Endothelial cell of umbilical vein (primary cell): Measurements from ENCODE around the gene MLC1. TPM values are rescaled to one million over a fixed set of nuclear protein-coding genes. Genes with fewer than 3 reads are reported as not detected.

Experiments
- BruUV-seq: library from RNA; stranded (reverse); fragments of 400-500 nt; replicated peaks from 2 replicates; lab custom pipeline; 2021; lab: Mats Ljungman, UMichigan
- CTCF ChIA-PET: fragments of 300-600, 350-600 bp; sonication (Branson Sonifier 250); formaldehyde crosslinking; loops from one replicate; lab custom pipeline; 2021; ENCODE audit warnings: antibody characterized with exemption, inconsistent platforms; lab: Charles Lee
- POLR2A ChIA-PET: fragments of 300-600, 350-600 bp; sonication (Branson Sonifier 250); formaldehyde crosslinking; loops from one replicate; lab custom pipeline; 2021; ENCODE audit warnings: antibody characterized with exemption, inconsistent platforms; lab: Charles Lee
- DNase-seq: peaks from one replicate; pipeline ENCODE4 v3.0.0-alpha.2; 2011; ENCODE audit warnings: low read depth, low spot score
- FAIRE-seq: peaks from 2 replicates; lab custom pipeline; 2011; peaks lifted over from hg19 to GRCh38; lab: Jason Lieb, UNC
- H2AFZ ChIP-seq: 2 replicates; pipeline ENCODE4 v1.6.0; 2012; ENCODE audit warnings: low read depth, low read length, control low read depth, inconsistent platforms
- H3K27ac ChIP-seq: 2 replicates; pipeline ENCODE4 v1.5.1; 2011; ENCODE audit warnings: low read depth, mild to moderate bottlenecking, control low read depth, low read length, moderate library complexity; ENCODE audit not compliant: insufficient read depth
- H3K27me3 ChIP-seq, 2 experiments: 2 replicates each; pipeline versions ENCODE4 v1.6.0 to v1.6.1; 2011; ENCODE audit warnings: low read length in 2 of 2, mixed read lengths in 1 of 2; ENCODE audit not compliant: control insufficient read depth in 2 of 2, insufficient read depth in 2 of 2
- H3K36me3 ChIP-seq, 2 experiments: 2 replicates in 1 of 2; 3 replicates in 1 of 2; pipeline ENCODE4 v1.5.1; 2011; ENCODE audit warnings: low read length in 2 of 2, mild to moderate bottlenecking in 1 of 2, moderate library complexity in 1 of 2; ENCODE audit not compliant: control insufficient read depth in 2 of 2, insufficient read depth in 2 of 2; ENCODE audit errors: extremely low read depth in 1 of 2
- H3K4me1 ChIP-seq: 3 replicates; pipeline ENCODE4 v1.5.1; 2011; ENCODE audit warnings: mild to moderate bottlenecking, low read length; ENCODE audit not compliant: control insufficient read depth, insufficient read depth; ENCODE audit errors: extremely low read depth
- H3K4me2 ChIP-seq: 2 replicates; pipeline ENCODE4 v1.6.1; 2011; ENCODE audit warnings: low read length, control low read depth, mixed read lengths; ENCODE audit not compliant: insufficient read depth
- H3K4me3 ChIP-seq, 3 experiments: fragments of 200-600 bp in 1 of 3; sonication (generic), shearing (Covaris generic) in 1 of 3; replicated peaks in 1 of 3; 2 replicates each; pipeline ENCODE4 v1.5.1; 2011 to 2016; ENCODE audit warnings: control low read depth in 3 of 3, low read length in 3 of 3, mild to moderate bottlenecking in 2 of 3, inconsistent platforms in 1 of 3, low read depth in 1 of 3, moderate library complexity in 1 of 3; ENCODE audit not compliant: insufficient read depth in 1 of 3
- H3K79me2 ChIP-seq: 2 replicates; pipeline ENCODE4 v1.6.0; 2012; ENCODE audit warnings: low read length, inconsistent platforms; ENCODE audit not compliant: control insufficient read depth, insufficient read depth
- H3K9ac ChIP-seq: replicated peaks from 2 replicates; pipeline ENCODE3; 2011; ENCODE audit warnings: low read length, control low read depth; ENCODE audit not compliant: insufficient read depth; ENCODE audit errors: extremely low read depth
- H3K9me1 ChIP-seq: replicated peaks from 3 replicates; pipeline ENCODE4 v1.6.0; 2011; ENCODE audit warnings: mild to moderate bottlenecking, low read length; ENCODE audit not compliant: control insufficient read depth, insufficient read depth; ENCODE audit errors: extremely low read depth
- H3K9me3 ChIP-seq: replicated peaks from 2 replicates; pipeline ENCODE4 v1.5.1; 2012; ENCODE audit warnings: low read length, inconsistent platforms; ENCODE audit not compliant: control insufficient read depth, insufficient read depth
- H4K20me1 ChIP-seq: replicated peaks from 2 replicates; pipeline ENCODE3; 2011; ENCODE audit warnings: mild to moderate bottlenecking, low read length; ENCODE audit not compliant: control insufficient read depth, insufficient read depth; ENCODE audit errors: extremely low read depth
- EZH2 ChIP-seq: IDR thresholded peaks from 2 replicates; pipeline ENCODE4 v1.6.1; 2012; ENCODE audit warnings: borderline replicate concordance, low read depth, mild to moderate bottlenecking, moderate library complexity, low read length, inconsistent platforms; ENCODE audit not compliant: severe bottlenecking
- GATA2 ChIP-seq: IDR thresholded peaks from 2 replicates; pipeline ENCODE4 v1.7.0; 2011; ENCODE audit warnings: low read depth, mild to moderate bottlenecking, moderate library complexity, mixed read lengths, low read length; ENCODE audit not compliant: insufficient read length, insufficient read depth
- JUN ChIP-seq: IDR thresholded peaks from 2 replicates; pipeline ENCODE4 v1.6.1; 2011; ENCODE audit warnings: borderline replicate concordance, low read depth; ENCODE audit not compliant: insufficient read length, insufficient read depth
- POLR2A ChIP-seq: IDR thresholded peaks from 2 replicates; pipeline ENCODE4 v1.6.1; 2012; ENCODE audit warnings: low read depth, mild to moderate bottlenecking, control low read depth, low read length
- POLR2AphosphoS5 ChIP-seq: IDR thresholded peaks from 2 replicates; pipeline ENCODE4 v1.6.1; 2012; ENCODE audit warnings: low read depth, mild to moderate bottlenecking, control low read depth, low read length, moderate library complexity; ENCODE audit not compliant: insufficient read depth
- dilution Hi-C: fragments of 300-500 bp; cut with MboI; formaldehyde crosslinking; loops from one replicate; pipeline ENCODE4 v1.15.0; 2019; ENCODE audit warnings: low sequenced_read_pairs; ENCODE audit not compliant: extremely low pct_ligation_motif_present
- intact Hi-C: fragments of 100-400 bp; cut with micrococcal nuclease; formaldehyde crosslinking; loops from one replicate; pipeline ENCODE4 v1.10.0; 2022
- polyA plus RNA-seq, 4 experiments: library from polyadenylated mRNA; depleted of rRNA in 3 of 4; stranded (reverse) in 3 of 4; unstranded in 1 of 4; fragments of >200 nt; gene quantifications; 2 replicates each; pipeline versions ENCODE4 v1.2.1 to v1.2.3, GENCODE V29; 2011 to 2012; ENCODE audit warnings: missing spikeins in 1 of 4
- total RNA-seq: library from RNA; stranded (reverse); gene quantifications from 2 replicates; pipeline ENCODE4 v1.2.3, GENCODE V29; 2021
- TF ChIP-seq, protein P1 (sequence below): IDR thresholded peaks from 2 replicates; pipeline ENCODE4 v1.6.1; 2011; ENCODE audit not compliant: insufficient read depth, insufficient read length

Gene MLC1
- total and polyA plus RNA-seq, 2 donors (not counting 3 experiments of a cell fraction or from before 2014, with no cell fraction given), result not detected

DNA sequence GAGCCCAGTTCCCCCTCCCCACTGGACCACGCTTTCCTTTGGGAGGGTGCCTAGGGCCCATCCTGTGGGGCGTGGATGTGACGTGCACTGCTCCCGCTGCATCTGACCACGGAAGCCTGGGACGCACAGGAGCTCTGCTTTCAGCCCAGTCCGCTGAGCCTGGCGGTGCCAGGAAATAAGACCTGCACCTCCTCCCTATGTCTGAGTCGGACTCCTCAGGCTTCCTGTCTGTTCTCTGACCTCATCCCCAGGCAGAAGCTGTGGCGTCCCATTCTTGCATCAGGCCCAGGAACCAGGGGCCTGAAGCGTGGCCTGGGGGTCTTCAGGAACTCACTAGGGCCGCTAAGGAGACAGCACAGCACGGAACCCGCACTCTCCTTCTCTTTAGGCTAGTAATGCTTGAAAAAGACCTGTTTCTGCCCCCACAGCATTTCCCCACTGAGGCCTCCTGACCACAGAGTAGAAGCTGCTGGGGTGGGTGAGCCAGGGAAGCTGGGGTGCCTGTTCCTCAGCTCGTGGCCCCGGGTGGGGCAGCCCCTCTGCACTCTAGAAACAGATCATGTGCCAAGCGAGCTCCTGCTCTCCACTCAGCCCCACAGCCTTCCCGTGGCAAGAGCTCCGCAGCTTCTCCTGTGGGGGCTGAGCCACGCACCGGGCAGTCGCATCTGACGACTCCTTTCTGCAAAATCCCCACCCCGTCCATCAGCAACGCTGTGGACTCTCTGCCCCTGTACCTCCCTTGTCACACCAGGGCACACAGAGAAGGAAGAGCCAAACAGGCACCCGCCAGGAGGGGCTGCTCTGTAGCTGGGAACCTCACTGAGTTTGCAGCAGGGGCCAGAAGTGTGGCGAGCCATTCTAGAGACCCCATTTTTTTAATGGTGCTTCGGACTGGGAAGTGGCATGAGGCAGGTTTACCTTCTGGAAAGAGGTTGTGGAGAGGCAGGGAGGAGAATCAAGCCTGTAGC, 27.2 kb upstream of the MLC1 start:
- intact Hi-C loops (loop anchor here (1.0 to 5.0 kb wide), 3 partner anchors 37 to 260 kb away; partner anchors contain the start of gene ZBED4), dilution Hi-C loops (no loop called here)
- Histone ChIP-seq H3K9me3 (no peaks in the 10 kb centered on the region), H3K4me2 (peak overlapping the region; percentile 26), H3K79me2 (peaks cover 20% of the 10 kb centered on the region), H3K4me1 (peaks cover 47% of the 10 kb centered on the region), H4K20me1 (no peaks in the 10 kb centered on the region), H3K27me3 (no peaks in the 10 kb centered on the region), H3K4me3 (no peak overlapping the region), H3K36me3 (peaks cover 3% of the 10 kb centered on the region in 2 experiments), H3K27ac (peak overlapping the region; percentile 96), H3K9me1 (no peaks in the 10 kb centered on the region), H3K9ac (peak overlapping the region; percentile 70), H2AFZ (peak overlapping the region; percentile 78)
- CTCF ChIA-PET, result interaction anchor here (0.6 to 1.7 kb wide), 6 partner anchors 16 to 182 kb away, joined by 4 to 9 read pairs (median 6); partner anchors contain the start of gene TTLL8
- peak; percentile 100 for FAIRE-seq
- POLR2A ChIA-PET, result interaction anchor here (0.6 to 1.0 kb wide), 2 partner anchors 12 to 141 kb away, joined by 3 read pairs; no protein-coding TSS in a partner anchor
- TF ChIP-seq, protein P1, sequence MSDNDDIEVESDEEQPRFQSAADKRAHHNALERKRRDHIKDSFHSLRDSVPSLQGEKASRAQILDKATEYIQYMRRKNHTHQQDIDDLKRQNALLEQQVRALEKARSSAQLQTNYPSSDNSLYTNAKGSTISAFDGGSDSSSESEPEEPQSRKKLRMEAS, result peak; percentile 27
- no peak for TF ChIP-seq EZH2
- TF ChIP-seq JUN, result peak; percentile 28
- peak; percentile 82 for TF ChIP-seq POLR2AphosphoS5
- TF ChIP-seq GATA2, result no peak
- TF ChIP-seq POLR2A, result peak; percentile 56
- peak; percentile 90 for DNase-seq
- BruUV-seq, result no TSS peak
